DND-41 (cell line): ENCODE measurements around the gene ARHGAP15.
A peak's percentile ranks its signal among the peaks of the same experiment; 100 is the strongest.

Experiments used
- ATAC-seq: fragments of 200-7000 bp; cut with Tn5 transposase; 3 replicates; pipeline ENCODE4 v1.9.1; 2021; ENCODE audit warnings: low read depth; ENCODE audit not compliant: insufficient read depth
- DNase-seq: peaks from one replicate; pipeline ENCODE4 v3.0.0-alpha.2; 2020
- H2AFZ ChIP-seq: 2 replicates; pipeline ENCODE4 v1.6.0; 2012; ENCODE audit warnings: low read depth, low read length
- H3K27ac ChIP-seq: 2 replicates; pipeline ENCODE4 v1.5.1; 2012; ENCODE audit warnings: low read length, inconsistent platforms
- H3K27me3 ChIP-seq: fragments of 200-600 bp; sonication (generic); 2 replicates; pipeline ENCODE4 v1.6.0; 2012; ENCODE audit warnings: low read length, mild to moderate bottlenecking, inconsistent platforms; ENCODE audit not compliant: insufficient read depth, poor library complexity
- H3K36me3 ChIP-seq: 2 replicates; pipeline ENCODE4 v1.5.1; 2012; ENCODE audit warnings: low read length, inconsistent platforms; ENCODE audit not compliant: insufficient read depth
- H3K4me1 ChIP-seq: 2 replicates; pipeline ENCODE4 v1.5.1; 2012; ENCODE audit warnings: mild to moderate bottlenecking, low read length; ENCODE audit not compliant: insufficient read depth
- H3K4me2 ChIP-seq: 2 replicates; pipeline ENCODE4 v1.6.0; 2012; ENCODE audit warnings: mild to moderate bottlenecking, moderate library complexity, low read length, inconsistent platforms; ENCODE audit not compliant: insufficient read depth
- H3K4me3 ChIP-seq, 2 experiments: fragments of 200-600 bp in 1 of 2; shearing (Covaris generic) in 1 of 2; 2 replicates each; pipeline ENCODE4 v1.5.1; 2012 to 2016; ENCODE audit warnings: inconsistent platforms in 2 of 2, low read length in 2 of 2, mild to moderate bottlenecking in 2 of 2, low read depth in 1 of 2, moderate library complexity in 1 of 2
- H3K79me2 ChIP-seq: 2 replicates; pipeline ENCODE4 v1.6.0; 2012; ENCODE audit warnings: low read length, inconsistent platforms; ENCODE audit not compliant: insufficient read depth
- H3K9ac ChIP-seq: 2 replicates; pipeline ENCODE4 v1.6.0; 2012; ENCODE audit warnings: low read depth, mild to moderate bottlenecking, inconsistent platforms, low read length, moderate library complexity
- H3K9me3 ChIP-seq: 2 replicates; pipeline ENCODE4 v1.5.1; 2012; ENCODE audit warnings: low read length, moderate library complexity, mild to moderate bottlenecking, inconsistent platforms; ENCODE audit not compliant: insufficient read depth, severe bottlenecking
- H4K20me1 ChIP-seq: 2 replicates; pipeline ENCODE4 v1.6.0; 2012; ENCODE audit warnings: low read length; ENCODE audit not compliant: insufficient read depth
- EZH2 ChIP-seq: IDR thresholded peaks from 3 replicates; pipeline ENCODE4 v1.6.1; 2012; ENCODE audit warnings: borderline replicate concordance, low read depth, mild to moderate bottlenecking, moderate library complexity, low read length, inconsistent platforms; ENCODE audit not compliant: severe bottlenecking
- TF ChIP-seq, protein P1 (sequence below): IDR thresholded peaks from 2 replicates; pipeline ENCODE4 v1.5.1; 2012; ENCODE audit warnings: borderline replicate concordance, low read length, moderate library complexity, mild to moderate bottlenecking; ENCODE audit not compliant: poor library complexity, severe bottlenecking; ENCODE audit errors: extremely low read depth

ARHGAP15 gene

GRCh38 chr2:143121079-143121478, 8.1 kb upstream of the ARHGAP15 start:
- Histone ChIP-seq H3K4me1 (peaks cover 44% of the 10 kb centered on the region), H2AFZ (peak overlapping the region; percentile 63), H3K27ac (peak overlapping the region; percentile 79), H3K9me3 (no peaks in the 10 kb centered on the region), H3K4me2 (peak overlapping the region; percentile 37), H3K9ac (peak overlapping the region; percentile 34), H4K20me1 (no peaks in the 10 kb centered on the region), H3K79me2 (no peaks in the 10 kb centered on the region; the same call in 1 of the 2 replicates), H3K4me3 (peak overlapping the region in 1 of 2 experiments; percentile 30; a peak in 1 of 4 replicates), H3K27me3 (no peaks in the 10 kb centered on the region), H3K36me3 (no peaks in the 10 kb centered on the region)
- no peak for DNase-seq
- ATAC-seq: peak; percentile 77
- TF ChIP-seq EZH2: no peak
- TF ChIP-seq, protein P1, sequence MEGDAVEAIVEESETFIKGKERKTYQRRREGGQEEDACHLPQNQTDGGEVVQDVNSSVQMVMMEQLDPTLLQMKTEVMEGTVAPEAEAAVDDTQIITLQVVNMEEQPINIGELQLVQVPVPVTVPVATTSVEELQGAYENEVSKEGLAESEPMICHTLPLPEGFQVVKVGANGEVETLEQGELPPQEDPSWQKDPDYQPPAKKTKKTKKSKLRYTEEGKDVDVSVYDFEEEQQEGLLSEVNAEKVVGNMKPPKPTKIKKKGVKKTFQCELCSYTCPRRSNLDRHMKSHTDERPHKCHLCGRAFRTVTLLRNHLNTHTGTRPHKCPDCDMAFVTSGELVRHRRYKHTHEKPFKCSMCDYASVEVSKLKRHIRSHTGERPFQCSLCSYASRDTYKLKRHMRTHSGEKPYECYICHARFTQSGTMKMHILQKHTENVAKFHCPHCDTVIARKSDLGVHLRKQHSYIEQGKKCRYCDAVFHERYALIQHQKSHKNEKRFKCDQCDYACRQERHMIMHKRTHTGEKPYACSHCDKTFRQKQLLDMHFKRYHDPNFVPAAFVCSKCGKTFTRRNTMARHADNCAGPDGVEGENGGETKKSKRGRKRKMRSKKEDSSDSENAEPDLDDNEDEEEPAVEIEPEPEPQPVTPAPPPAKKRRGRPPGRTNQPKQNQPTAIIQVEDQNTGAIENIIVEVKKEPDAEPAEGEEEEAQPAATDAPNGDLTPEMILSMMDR: no peak

DNA sequence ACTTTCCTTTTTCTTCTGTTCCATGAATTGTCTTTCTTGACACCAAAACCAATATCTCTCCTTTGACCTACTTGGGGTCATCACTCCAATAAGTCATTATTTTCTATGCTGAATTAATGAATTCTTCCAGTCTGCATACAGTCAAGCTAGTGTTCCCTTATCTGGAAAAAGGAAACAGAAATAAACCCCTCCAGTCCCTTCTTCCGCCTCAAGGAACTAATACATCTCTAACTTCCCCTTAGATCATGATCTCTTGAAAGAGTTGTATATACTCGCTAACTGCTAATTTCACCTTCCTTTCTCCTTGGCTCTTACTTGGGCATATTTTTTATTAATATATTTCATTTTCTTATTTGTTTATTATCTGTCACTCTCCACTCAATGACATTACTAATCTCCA, 7.3 kb upstream of the ARHGAP15 start:
- no peak overlapping the region for H3K4me2 ChIP-seq
- H3K4me1 ChIP-seq: peaks cover 52% of the 10 kb centered on the region
- H4K20me1 ChIP-seq: no peaks in the 10 kb centered on the region
- no peak overlapping the region for H2AFZ ChIP-seq
- H3K27me3 ChIP-seq: no peaks in the 10 kb centered on the region
- H3K4me3 ChIP-seq: no peak overlapping the region
- ATAC-seq (no peak), DNase-seq (no peak)
- no peak overlapping the region for H3K9ac ChIP-seq
- peaks cover 6% of the 10 kb centered on the region for H3K79me2 ChIP-seq
- no peaks in the 10 kb centered on the region for H3K9me3 ChIP-seq
- H3K27ac ChIP-seq: peak overlapping the region; percentile 79
- TF ChIP-seq, protein P1: no peak
- no peak for TF ChIP-seq EZH2
- H3K36me3 ChIP-seq: no peaks in the 10 kb centered on the region

DNA sequence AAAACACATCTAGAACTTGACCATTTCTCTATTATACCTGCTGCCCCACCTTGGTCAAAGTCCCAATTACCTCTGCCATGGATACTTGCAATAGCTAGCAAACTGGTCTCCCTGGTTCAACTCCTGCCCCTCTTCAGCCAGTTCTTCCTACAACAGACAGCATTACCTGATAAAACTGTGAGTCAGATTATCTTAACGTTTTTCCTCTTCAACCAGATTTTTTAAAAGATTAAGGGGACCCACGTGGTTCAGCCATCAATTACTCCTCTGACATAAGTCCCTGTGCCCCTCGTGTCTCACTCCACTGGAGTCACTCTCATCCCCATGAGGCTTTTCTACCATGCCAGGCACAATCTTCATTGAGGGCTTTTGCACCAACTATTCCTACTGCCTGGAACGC, 5.3 kb upstream of the ARHGAP15 start:
- no peaks in the 10 kb centered on the region for H3K27me3 ChIP-seq
- H2AFZ ChIP-seq: peak overlapping the region; percentile 40; the same call in 1 of the 2 replicates
- H3K4me3 ChIP-seq: no peak overlapping the region
- no peaks in the 10 kb centered on the region for H4K20me1 ChIP-seq
- no peak overlapping the region for H3K9ac ChIP-seq
- H3K4me1 ChIP-seq: peaks cover 71% of the 10 kb centered on the region
- no peak overlapping the region for H3K27ac ChIP-seq
- H3K4me2 ChIP-seq: no peak overlapping the region
- peaks cover 6% of the 10 kb centered on the region for H3K79me2 ChIP-seq
- H3K36me3 ChIP-seq: no peaks in the 10 kb centered on the region
- ATAC-seq: no peak
- DNase-seq: no peak
- no peaks in the 10 kb centered on the region for H3K9me3 ChIP-seq
- TF ChIP-seq, protein P1: no peak

DNA sequence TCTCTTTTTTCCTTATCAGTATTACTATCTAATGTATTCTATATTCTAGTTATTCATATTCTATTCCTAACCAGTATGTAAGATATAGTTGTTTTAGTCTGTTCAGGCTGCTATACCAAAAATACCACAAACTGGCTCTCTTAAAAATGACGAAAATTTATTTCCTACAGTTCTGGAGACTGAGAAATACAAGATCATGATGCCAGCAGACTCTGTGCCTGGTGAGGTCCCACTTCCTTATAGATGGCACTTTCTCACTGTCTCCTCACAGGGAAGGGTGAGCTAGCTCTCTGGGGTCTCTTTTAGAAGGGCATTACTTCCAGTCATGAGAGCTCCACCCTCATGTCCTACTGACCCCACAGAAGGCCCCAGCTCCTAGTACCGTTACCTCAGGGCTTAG, 4.8 kb upstream of the ARHGAP15 start:
- H3K27me3 ChIP-seq: no peaks in the 10 kb centered on the region
- DNase-seq (no peak), ATAC-seq (no peak)
- peaks cover 9% of the 10 kb centered on the region for H3K79me2 ChIP-seq
- no peaks in the 10 kb centered on the region for H3K9me3 ChIP-seq
- no peak overlapping the region for H2AFZ ChIP-seq
- TF ChIP-seq, protein P1: no peak
- TF ChIP-seq EZH2: no peak
- peaks cover 73% of the 10 kb centered on the region for H3K4me1 ChIP-seq
- no peak overlapping the region for H3K4me3 ChIP-seq
- no peak overlapping the region for H3K9ac ChIP-seq
- no peaks in the 10 kb centered on the region for H3K36me3 ChIP-seq
- peak overlapping the region; percentile 52; the same call in 1 of the 2 replicates for H3K27ac ChIP-seq
- no peak overlapping the region for H3K4me2 ChIP-seq
- H4K20me1 ChIP-seq: no peaks in the 10 kb centered on the region
